NB4 (cell line): ENCODE results near the gene SERPINA3.

Source experiments
- DNase-seq: peaks from one replicate; pipeline ENCODE4 v3.0.0; 2010; ENCODE audit warnings: low read depth
- H3K4me3 ChIP-seq: one replicate; pipeline ENCODE4 v1.5.1; 2011; ENCODE audit warnings: mild to moderate bottlenecking, low read depth, low read length, moderate library complexity
- CTCF ChIP-seq: IDR thresholded peaks from one replicate; pipeline ENCODE4 v1.5.1; 2012; ENCODE audit warnings: low read depth, low read length
- MAX ChIP-seq: IDR thresholded peaks from 2 replicates; pipeline ENCODE4 v1.6.1; 2011; ENCODE audit warnings: low read depth, low read length
- MYC ChIP-seq: IDR thresholded peaks from 2 replicates; pipeline ENCODE4 v1.6.1; 2011; ENCODE audit warnings: low read depth, low read length
- POLR2A ChIP-seq: IDR thresholded peaks from 2 replicates; pipeline ENCODE4 v1.6.1; 2011; ENCODE audit warnings: mild to moderate bottlenecking; ENCODE audit not compliant: insufficient read length; ENCODE audit errors: extremely low read depth

Gene SERPINA3

GRCh38 chr14:94659256-94659655 lies 47.1 kb downstream of the SERPINA3 start:
- no peak overlapping the region for H3K4me3 ChIP-seq
- TF ChIP-seq MAX = no peak
- DNase-seq = no peak

GRCh38 chr14:94659901-94660300 lies 47.7 kb downstream of the SERPINA3 start:
- H3K4me3 ChIP-seq = no peak overlapping the region
- no peak for DNase-seq
- TF ChIP-seq MYC (no peak), MAX (no peak), CTCF (no peak), POLR2A (no peak)

- DNase-seq = no peak
- TF ChIP-seq MYC (no peak), CTCF (no peak), MAX (no peak), POLR2A (no peak)
- H3K4me3 ChIP-seq = no peak overlapping the region
Observed at GRCh38 chr14:94660306-94660946, 48.2 kb downstream of the SERPINA3 start.

- no peak for DNase-seq
- TF ChIP-seq CTCF (no peak), MYC (no peak), POLR2A (no peak), MAX (no peak)
Observed at GRCh38 chr14:94663538-94663937, 51.3 kb downstream of the SERPINA3 start.

GRCh38 chr14:94663965-94664704 lies 51.9 kb downstream of the SERPINA3 start:
- no peak for TF ChIP-seq POLR2A
- TF ChIP-seq MYC = no peak
- no peak for TF ChIP-seq CTCF
- TF ChIP-seq MAX = no peak
- DNase-seq = no peak
- H3K4me3 ChIP-seq = no peak overlapping the region

More at GRCh38 chr14:94663538-94663937, 51.3 kb downstream of the SERPINA3 start:
- no peak overlapping the region for H3K4me3 ChIP-seq

GRCh38 chr14:94665121-94665520 lies 52.9 kb downstream of the SERPINA3 start:
- no peak for DNase-seq
- H3K4me3 ChIP-seq = no peak overlapping the region
- no peak for TF ChIP-seq CTCF
- TF ChIP-seq MYC = no peak
- no peak for TF ChIP-seq POLR2A
